COR-L47 (cell line): Measurements from ENCODE around the gene ZCCHC7.
"Not testable (repeated sequence)": the region's sequence is repeated elsewhere in the genome, so short reads cannot be mapped to it uniquely, and the experiment has no call there.

Experiments
- DNase-seq: peaks from one replicate; lab custom pipeline; 2025; lab: John Stamatoyannopoulos, UW

The ZCCHC7 gene

DNA sequence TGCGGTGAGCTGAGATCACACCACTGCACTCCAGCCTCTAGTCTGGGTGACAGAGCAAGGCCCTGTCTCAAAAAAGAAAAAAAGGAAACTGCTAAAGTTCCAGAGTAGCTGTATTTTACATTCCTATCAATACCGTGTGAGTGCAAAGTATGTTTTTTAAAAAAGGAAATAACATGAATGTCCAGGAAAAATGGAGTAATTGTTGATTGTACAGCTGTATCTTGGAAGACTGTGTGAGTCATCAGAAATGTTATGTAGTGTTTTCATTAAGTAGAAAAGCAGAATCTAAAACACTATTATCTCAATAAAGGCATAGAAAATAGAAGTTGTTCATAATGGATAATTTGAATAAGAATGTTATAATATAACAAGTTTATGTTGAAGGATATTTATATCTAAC lies 53.9 kb downstream of the ZCCHC7 start:
- DNase-seq, result no peak

DNA sequence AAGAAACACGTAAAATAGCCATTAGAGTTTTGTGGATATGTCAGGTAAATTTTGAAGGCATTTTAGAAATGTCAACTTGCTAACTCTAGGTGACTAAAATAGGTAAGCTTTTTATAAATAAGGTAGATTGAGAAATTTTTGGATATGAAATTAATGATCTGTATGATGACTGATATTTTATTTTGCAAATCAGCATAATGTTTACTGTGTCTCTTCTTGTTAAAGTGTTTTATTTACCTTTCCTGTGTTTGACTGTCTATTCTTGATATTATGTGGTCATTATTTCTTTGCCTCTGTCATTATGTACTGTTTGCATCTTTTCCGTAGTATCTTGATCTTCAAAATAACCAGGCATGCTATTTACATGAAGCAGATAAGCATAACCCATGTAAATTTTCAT lies 58.4 kb downstream of the ZCCHC7 start:
- DNase-seq, result no peak

DNA sequence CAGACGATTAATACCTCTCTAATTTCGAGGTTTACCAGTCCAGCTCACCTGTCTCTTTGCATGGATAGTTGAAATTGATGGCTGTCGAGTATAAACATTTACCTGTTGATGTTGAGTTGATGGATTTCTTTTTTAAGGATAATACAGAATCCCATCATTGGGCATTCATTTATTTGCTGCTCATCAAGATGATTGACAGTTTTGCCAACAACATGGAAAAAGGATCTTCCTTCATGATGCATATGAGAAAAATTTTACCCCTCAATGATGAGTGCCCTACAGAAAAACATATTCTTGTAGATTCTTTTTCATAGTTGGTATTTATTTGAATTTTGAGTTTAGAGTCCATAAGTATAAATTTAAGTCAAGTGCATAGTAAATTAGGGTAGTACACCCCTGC lies 59.2 kb downstream of the ZCCHC7 start:
- DNase-seq, result no peak

DNA sequence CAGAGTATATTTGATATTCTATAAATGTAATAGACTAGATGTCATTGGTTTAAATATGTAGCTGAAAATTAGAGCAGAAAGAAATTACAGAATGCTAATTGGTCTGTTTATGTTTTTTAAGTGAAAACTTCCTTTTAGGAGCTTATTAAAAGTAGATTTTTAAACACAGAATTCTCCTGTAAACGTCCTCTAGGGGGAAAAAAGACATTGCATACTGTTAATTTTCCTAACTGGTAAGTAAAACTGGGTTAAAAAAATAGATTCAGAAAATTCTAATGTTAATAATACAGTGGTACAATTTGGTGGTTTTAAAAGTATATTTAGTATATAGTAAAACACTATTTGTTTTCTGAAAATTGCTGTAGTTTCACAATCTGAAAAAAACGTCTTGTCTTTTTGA lies 59.8 kb downstream of the ZCCHC7 start:
- no peak for DNase-seq

DNA sequence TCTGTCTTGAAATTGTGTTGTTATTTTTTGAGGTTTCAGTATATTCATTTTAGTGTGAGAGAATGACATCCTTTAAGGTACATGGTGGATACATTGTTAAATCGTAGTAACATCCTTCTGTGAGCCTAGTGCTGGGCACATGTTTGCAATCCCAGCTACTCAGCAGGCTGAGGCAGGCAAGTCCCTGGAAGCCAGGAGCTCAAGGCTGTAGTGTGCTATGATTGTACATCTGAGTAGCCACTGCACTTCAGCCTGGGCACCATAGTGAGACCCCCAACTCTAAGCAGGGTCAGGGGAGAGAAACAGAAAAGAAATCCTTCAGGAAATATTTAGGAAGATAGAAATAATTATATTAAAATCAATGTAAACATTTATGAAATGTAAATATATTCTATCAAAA lies 62.3 kb downstream of the ZCCHC7 start:
- no peak for DNase-seq

GRCh38 chr9:37184905-37185867 lies 64.8 kb downstream of the ZCCHC7 start:
- DNase-seq, result no peak

DNA sequence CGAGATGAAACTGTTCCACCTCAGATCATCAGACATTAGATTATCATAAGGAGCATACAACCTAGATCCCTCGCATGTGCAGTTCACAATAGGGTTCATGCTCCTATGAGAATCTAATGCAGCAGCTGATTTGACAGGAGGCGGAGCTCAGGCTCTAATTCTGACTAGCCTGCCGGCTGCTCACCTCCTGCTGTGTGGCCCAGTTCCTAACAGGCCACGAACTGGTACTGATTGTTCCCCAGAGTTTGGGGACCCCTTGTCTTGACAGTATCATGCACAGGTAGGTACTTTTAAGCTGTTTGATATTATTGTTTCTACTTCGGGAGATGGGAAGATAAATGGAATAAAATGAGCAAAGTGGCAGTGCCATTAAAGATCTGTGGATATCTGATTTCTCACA lies 66.9 kb downstream of the ZCCHC7 start:
- no peak for DNase-seq

DNA sequence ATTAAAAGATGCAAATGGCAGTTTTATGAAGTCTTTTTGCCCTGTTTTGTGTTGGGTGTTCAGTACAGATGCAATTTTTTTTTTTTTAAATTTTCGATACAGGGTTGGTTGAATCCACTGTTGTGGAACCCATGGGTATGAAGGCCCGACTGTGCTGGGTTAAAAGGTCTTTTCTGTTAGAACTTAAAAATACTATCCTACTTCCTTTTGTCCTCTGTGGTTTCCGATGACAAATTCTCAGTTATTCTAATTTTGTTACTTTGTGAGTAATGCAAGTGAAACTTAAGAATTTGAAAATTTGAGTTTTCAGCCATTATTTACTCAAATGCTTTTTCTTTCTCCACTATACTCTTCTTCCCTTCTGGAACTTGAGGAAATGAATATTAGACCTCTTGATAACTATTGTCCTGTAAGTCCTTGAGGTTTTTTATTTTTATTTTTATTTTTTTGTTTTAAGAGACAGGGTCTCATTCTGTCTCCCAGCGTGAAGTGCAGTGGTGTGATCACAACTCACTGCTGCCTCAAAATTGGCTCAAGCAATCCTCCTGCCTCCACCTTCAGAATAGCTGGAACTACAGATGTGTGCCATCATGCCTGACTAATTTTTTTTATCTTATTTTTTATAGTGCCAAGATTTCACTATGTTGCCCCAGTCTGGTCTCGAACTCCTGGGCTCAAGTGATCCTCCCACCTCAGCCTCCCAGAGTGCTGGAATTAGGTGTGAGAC lies 67.5 kb downstream of the ZCCHC7 start:
- no peak for DNase-seq

GRCh38 chr9:37190739-37191138 lies 70.4 kb downstream of the ZCCHC7 start:
- not testable (repeated sequence) for DNase-seq

DNA sequence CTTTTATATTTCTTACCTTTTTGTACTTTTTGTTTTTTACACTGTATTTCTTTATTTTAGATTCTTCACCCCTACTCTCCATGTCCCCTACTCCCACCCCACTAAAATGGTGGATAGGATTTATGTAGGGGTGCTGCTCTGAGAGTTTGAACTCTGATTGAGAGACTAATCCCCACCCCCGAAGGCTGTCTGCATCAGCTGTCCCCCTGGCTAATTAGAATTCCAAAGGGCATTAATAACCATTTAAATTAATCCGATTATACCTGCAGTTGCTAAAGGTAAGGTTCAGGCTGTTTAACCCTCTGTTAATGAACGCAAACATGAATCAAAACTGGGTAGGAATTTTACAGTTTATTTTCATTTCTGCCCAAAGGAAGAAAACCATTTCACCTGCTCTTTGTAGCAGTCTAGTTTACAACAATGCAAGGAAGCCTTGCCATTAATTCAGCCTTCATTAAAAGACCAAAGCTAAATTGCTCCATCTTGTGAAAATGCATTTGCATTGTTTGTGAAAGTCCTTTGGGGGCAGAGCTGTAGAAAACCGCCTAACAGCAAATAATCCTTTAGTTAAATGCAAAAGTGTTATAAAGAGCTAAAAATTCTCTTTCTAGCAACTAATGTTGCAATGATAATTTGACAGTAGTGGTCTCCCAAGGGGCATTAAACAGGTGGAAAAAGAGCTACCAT lies 71.2 kb downstream of the ZCCHC7 start:
- DNase-seq, result no peak

- DNase-seq, result no peak
Observed at GRCh38 chr9:37192803-37193202, 72.4 kb downstream of the ZCCHC7 start.

GRCh38 chr9:37197158-37198038 lies 77.0 kb downstream of the ZCCHC7 start:
- DNase-seq, result no peak

- no peak for DNase-seq
Observed at GRCh38 chr9:37198039-37198729, 77.8 kb downstream of the ZCCHC7 start.

DNA sequence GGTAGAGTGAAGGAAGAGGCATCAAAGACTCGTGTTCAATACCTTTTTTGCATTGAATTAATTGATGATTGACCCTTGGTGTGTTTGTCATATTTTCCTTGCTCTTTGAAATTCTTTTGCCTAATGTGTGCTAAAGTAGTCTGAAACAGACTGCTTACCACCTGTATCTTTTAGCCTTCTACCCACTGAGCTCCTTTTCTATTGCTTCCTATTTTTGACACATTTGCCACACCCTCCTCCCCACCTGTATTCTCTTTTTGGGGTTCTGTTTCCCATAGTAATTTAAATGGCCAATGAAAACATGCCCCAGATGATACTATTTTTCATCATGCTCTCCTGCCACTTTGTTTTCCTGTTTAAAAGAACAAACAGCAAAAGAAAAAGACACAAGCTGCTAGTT lies 78.5 kb downstream of the ZCCHC7 start:
- no peak for DNase-seq

DNA sequence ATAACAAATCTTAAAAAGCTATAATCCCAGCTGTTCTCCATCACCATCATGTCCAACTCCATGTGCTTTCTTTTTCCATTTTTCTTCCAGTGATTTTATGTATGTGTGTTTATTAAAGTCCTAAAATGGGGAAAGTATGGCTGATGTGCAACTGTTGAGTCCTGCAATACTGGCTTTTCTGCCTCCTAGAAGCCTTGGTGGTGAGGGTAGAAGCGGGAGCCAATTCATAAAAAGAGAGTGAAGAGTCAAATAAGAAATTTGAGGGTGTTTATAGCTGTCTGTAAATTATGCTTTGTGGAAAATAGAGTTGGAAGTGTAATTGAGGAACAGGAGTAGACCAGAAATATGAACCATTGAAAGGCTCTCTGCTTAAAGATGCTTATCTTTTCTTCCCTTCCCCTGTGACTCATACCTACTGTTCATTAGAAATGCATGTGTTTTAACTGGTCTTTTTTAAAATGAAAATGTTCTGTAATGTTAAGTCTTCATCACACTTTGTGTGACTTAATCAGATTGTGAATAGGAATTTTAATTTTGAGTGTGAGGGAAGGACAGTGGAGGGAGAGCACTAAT lies 80.1 kb downstream of the ZCCHC7 start:
- no peak for DNase-seq

DNA sequence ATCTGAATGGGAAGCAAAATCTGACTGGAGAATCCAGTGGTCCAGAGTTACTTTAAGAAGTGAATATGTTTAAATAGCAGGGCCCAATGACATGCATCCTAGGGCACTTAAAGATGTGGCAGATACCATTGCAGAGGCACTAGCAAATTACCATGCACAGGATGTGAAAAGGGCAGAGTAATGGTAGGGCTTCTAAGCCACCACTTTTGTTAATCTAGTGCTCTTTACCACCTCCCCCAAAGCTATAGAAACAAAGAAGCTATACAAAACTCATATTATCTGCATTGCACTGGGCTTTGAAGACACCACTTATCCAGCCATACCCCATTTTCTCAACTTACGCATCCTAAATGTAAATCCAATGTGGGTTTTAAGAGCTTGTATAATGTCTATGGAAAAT lies 81.2 kb downstream of the ZCCHC7 start:
- DNase-seq, result no peak

DNA sequence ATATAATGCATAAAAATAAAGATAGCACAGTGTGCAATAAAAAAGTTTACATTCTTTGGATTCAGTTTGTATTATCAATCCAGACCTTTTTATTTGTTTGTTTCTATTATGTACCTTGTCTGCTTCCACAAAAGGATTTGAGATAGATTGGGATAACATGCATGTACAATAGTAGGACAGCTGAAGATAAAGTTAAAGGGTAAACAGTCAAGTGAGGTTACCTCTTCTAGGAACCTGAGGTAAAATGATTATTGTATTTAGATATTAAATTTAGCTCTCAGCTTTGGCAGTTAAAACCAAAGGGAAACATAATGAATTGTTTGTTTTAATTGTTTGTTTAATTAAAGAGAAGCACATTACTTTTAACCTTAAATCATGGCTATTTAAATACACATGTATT lies 81.7 kb downstream of the ZCCHC7 start:
- DNase-seq, result no peak

DNA sequence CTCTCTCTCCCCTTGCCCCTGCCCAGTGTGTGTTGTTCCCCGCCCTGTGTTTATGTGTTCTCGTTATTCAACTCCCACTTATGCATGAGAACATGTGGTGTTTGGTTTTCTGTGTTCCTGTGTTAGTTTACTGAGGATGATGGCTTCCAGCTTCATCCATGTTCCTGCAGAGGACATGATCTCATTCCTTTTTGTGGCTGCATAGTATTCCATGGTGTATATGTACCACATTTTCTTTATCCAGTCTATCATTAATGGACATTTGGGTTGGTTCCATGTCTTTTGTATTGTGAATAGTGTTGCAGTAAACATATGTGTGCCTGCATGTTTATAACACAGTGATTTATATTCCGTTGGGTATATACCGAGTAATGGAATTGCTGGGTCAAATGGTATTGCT lies 83.1 kb downstream of the ZCCHC7 start:
- DNase-seq, result not testable (repeated sequence)

- no peak for DNase-seq
Observed at GRCh38 chr9:37206121-37206620, 85.8 kb downstream of the ZCCHC7 start.
